Loucy (cell line): Measurements from ENCODE around the gene SHC3.

Experiments used
- EZH2phosphoT487 ChIP-seq: fragments of 200-600 bp; IDR thresholded peaks from 2 replicates; pipeline ENCODE4 v1.6.1; 2018; ENCODE audit warnings: antibody characterized with exemption, mild to moderate bottlenecking, moderate library complexity, borderline replicate concordance
- TF ChIP-seq, protein P1 (sequence below): fragments of 200-600 bp; sonication (generic); conservative IDR thresholded peaks from 2 replicates; pipeline ENCODE4 v1.5.1; 2014; ENCODE audit warnings: mild to moderate bottlenecking, antibody characterized with exemption, low read length

DNA sequence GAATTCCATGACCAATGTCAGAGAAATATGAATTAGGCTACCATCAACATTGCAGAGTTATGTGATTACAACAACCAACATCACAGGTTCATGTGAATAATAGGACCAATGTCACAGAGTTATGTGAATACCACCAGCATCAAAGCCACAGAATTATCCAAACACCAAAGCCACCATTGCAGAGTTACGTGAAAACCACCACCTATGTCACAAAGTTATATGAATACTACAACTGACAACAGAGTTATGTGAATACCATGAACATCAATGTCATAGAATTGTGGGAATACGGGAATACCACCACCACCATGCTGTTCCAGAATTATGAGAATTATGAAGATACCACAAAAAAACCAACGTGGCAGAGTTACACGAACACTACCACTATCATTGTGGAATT, 64.8 kb downstream of the SHC3 start:
- TF ChIP-seq, protein P1, sequence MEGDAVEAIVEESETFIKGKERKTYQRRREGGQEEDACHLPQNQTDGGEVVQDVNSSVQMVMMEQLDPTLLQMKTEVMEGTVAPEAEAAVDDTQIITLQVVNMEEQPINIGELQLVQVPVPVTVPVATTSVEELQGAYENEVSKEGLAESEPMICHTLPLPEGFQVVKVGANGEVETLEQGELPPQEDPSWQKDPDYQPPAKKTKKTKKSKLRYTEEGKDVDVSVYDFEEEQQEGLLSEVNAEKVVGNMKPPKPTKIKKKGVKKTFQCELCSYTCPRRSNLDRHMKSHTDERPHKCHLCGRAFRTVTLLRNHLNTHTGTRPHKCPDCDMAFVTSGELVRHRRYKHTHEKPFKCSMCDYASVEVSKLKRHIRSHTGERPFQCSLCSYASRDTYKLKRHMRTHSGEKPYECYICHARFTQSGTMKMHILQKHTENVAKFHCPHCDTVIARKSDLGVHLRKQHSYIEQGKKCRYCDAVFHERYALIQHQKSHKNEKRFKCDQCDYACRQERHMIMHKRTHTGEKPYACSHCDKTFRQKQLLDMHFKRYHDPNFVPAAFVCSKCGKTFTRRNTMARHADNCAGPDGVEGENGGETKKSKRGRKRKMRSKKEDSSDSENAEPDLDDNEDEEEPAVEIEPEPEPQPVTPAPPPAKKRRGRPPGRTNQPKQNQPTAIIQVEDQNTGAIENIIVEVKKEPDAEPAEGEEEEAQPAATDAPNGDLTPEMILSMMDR, result no peak
- no peak for TF ChIP-seq EZH2phosphoT487
